Endothelial cell of umbilical vein (primary cell): ENCODE results near the gene PDXDC1.
"Not testable (repeated sequence)": the region's sequence is repeated elsewhere in the genome, so short reads cannot be mapped to it uniquely, and the experiment has no call there.

Experiments used
- EZH2 ChIP-seq: IDR thresholded peaks from 2 replicates; pipeline ENCODE4 v1.6.1; 2012; ENCODE audit warnings: borderline replicate concordance, low read depth, mild to moderate bottlenecking, moderate library complexity, low read length, inconsistent platforms; ENCODE audit not compliant: severe bottlenecking
- POLR2A ChIP-seq: IDR thresholded peaks from 2 replicates; pipeline ENCODE4 v1.6.1; 2012; ENCODE audit warnings: low read depth, mild to moderate bottlenecking, control low read depth, low read length
- TF ChIP-seq, protein P1 (sequence below), 2 donors: IDR thresholded peaks; 1 replicate in 1 of 2; 2 replicates in 1 of 2; pipeline ENCODE4 v1.5.1; 2011; ENCODE audit warnings: low read length in 2 of 2, mild to moderate bottlenecking in 2 of 2, moderate library complexity in 2 of 2, control low read depth in 1 of 2, inconsistent platforms in 1 of 2, low read depth in 1 of 2; ENCODE audit not compliant: insufficient read depth in 1 of 2; ENCODE audit errors: extremely low read depth in 1 of 2

DNA sequence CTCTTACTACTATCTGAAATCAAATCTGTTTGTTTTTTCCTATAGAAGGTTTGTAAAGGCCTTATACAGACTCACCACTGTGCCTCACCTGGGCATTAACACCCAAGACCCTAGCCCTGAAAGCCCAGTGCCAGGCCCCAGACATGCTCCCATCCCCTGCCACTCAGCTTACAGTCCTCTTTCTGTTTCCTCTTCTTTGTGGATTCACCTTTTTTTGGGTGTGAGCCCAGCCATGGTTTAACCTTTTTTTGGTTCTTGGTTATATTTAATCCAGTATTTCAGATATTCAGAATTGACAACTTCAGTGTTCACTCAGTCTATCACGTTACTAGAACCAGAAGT lies 50.0 kb downstream of the PDXDC1 start:
- TF ChIP-seq, protein P1, sequence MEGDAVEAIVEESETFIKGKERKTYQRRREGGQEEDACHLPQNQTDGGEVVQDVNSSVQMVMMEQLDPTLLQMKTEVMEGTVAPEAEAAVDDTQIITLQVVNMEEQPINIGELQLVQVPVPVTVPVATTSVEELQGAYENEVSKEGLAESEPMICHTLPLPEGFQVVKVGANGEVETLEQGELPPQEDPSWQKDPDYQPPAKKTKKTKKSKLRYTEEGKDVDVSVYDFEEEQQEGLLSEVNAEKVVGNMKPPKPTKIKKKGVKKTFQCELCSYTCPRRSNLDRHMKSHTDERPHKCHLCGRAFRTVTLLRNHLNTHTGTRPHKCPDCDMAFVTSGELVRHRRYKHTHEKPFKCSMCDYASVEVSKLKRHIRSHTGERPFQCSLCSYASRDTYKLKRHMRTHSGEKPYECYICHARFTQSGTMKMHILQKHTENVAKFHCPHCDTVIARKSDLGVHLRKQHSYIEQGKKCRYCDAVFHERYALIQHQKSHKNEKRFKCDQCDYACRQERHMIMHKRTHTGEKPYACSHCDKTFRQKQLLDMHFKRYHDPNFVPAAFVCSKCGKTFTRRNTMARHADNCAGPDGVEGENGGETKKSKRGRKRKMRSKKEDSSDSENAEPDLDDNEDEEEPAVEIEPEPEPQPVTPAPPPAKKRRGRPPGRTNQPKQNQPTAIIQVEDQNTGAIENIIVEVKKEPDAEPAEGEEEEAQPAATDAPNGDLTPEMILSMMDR (IDR thresholded peaks at IDR 0.05; ENCODE audit: extremely low read depth in 1 of 2, insufficient read depth in 1 of 2, low read depth in 1 of 2, low read length in 2 of 2), result not testable (repeated sequence)
- not testable (repeated sequence) for TF ChIP-seq EZH2, POLR2A
